HG02763 (cell line): ENCODE measurements around the gene ICE1.
A peak's percentile ranks its signal among the peaks of the same experiment; 100 is the strongest.
"Not testable (repeated sequence)": the region's sequence is repeated elsewhere in the genome, so short reads cannot be mapped to it uniquely, and the experiment has no call there.

Source experiments
- ATAC-seq: cut with Tn5 transposase; IDR thresholded peaks from one replicate; pipeline ENCODE4 v1.9.1; 2021; ENCODE audit warnings: mild to moderate bottlenecking, moderate library complexity; ENCODE audit not compliant: unreplicated experiment

Gene ICE1

GRCh38 chr5:5421961-5422818 lies at the start of gene ICE1:
Gene ICE1, plus strand, starts transcription at chr5:5422677. Its CDS starts 239 bp downstream, at chr5:5422916.
- peak; percentile 82 for ATAC-seq

GRCh38 chr5:5372930-5373329 lies 49.5 kb upstream of the ICE1 start:
- ATAC-seq, result no peak

GRCh38 chr5:5373351-5373989 lies 49.0 kb upstream of the ICE1 start:
- ATAC-seq, result no peak

- ATAC-seq, result no peak
Measured at GRCh38 chr5:5374009-5374715, 48.3 kb upstream of the ICE1 start.

- no peak for ATAC-seq
Measured at GRCh38 chr5:5377780-5378179, 44.7 kb upstream of the ICE1 start.

GRCh38 chr5:5378531-5378930 lies 43.9 kb upstream of the ICE1 start:
- ATAC-seq, result no peak

- no peak for ATAC-seq
Measured at GRCh38 chr5:5380298-5380697, 42.2 kb upstream of the ICE1 start.

GRCh38 chr5:5381310-5381913 lies 41.1 kb upstream of the ICE1 start:
- ATAC-seq, result no peak

- no peak for ATAC-seq
Measured at GRCh38 chr5:5383461-5383860, 39.0 kb upstream of the ICE1 start.

GRCh38 chr5:5384660-5385330 lies 37.7 kb upstream of the ICE1 start:
- ATAC-seq, result no peak

- ATAC-seq, result no peak
Measured at GRCh38 chr5:5385331-5385662, 37.2 kb upstream of the ICE1 start.

- ATAC-seq, result no peak
Measured at GRCh38 chr5:5386329-5386728, 36.1 kb upstream of the ICE1 start.

- no peak for ATAC-seq
Measured at GRCh38 chr5:5387192-5387591, 35.3 kb upstream of the ICE1 start.

- ATAC-seq, result no peak
Measured at GRCh38 chr5:5387777-5388176, 34.7 kb upstream of the ICE1 start.

- not testable (repeated sequence) for ATAC-seq
Measured at GRCh38 chr5:5390121-5390869, 32.2 kb upstream of the ICE1 start.

GRCh38 chr5:5392504-5392903 lies 30.0 kb upstream of the ICE1 start:
- not testable (repeated sequence) for ATAC-seq

- ATAC-seq, result not testable (repeated sequence)
Measured at GRCh38 chr5:5394384-5394986, 28.0 kb upstream of the ICE1 start.

GRCh38 chr5:5395093-5395492 lies 27.4 kb upstream of the ICE1 start:
- not testable (repeated sequence) for ATAC-seq

- ATAC-seq, result no peak
Measured at GRCh38 chr5:5398071-5398470, 24.4 kb upstream of the ICE1 start.

- ATAC-seq, result no peak
Measured at GRCh38 chr5:5401095-5401494, 21.4 kb upstream of the ICE1 start.
